ENCODE results near the gene RALA.

DNA sequence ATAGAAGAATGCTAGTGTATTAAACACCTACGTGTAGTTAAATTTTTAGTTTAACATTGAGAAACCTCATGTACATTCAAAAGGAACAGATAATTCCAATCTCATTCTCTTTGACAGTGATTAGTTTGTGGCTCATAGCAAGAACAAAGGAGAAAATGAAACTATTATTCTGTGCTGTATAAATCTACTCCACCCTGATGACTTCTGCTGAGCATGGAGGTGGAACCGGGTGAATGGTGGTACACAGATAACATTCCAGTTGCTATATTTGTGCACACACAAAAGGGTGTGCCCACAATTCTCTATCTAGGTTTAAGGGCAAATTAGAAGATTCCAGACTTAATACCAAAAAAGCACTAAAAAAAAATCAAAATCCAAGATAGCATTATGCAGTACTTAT lies 17.0 kb upstream of the RALA start:
- TF ChIP-seq, protein P1, sequence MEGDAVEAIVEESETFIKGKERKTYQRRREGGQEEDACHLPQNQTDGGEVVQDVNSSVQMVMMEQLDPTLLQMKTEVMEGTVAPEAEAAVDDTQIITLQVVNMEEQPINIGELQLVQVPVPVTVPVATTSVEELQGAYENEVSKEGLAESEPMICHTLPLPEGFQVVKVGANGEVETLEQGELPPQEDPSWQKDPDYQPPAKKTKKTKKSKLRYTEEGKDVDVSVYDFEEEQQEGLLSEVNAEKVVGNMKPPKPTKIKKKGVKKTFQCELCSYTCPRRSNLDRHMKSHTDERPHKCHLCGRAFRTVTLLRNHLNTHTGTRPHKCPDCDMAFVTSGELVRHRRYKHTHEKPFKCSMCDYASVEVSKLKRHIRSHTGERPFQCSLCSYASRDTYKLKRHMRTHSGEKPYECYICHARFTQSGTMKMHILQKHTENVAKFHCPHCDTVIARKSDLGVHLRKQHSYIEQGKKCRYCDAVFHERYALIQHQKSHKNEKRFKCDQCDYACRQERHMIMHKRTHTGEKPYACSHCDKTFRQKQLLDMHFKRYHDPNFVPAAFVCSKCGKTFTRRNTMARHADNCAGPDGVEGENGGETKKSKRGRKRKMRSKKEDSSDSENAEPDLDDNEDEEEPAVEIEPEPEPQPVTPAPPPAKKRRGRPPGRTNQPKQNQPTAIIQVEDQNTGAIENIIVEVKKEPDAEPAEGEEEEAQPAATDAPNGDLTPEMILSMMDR (IDR thresholded peaks at IDR 0.05) = no peak
- TF ChIP-seq ZFX (IDR thresholded peaks at IDR 0.05; ENCODE audit: borderline replicate concordance) = no peak

Data from 22Rv1 (cell line).